Nephron progenitor cell (in vitro differentiated cells): ENCODE measurements around the gene INTS3.
"Not testable (repeated sequence)": the region's sequence is repeated elsewhere in the genome, so short reads cannot be mapped to it uniquely, and the experiment has no call there.

Source experiments
- DNase-seq: peaks from one replicate; pipeline ENCODE4 v3.0.0; 2021
- H3K27ac Mint-ChIP-seq: 2 replicates; pipeline ENCODE4 v1.8.0; 2021; ENCODE audit warnings: mild to moderate bottlenecking, moderate library complexity, mixed read lengths
- H3K27me3 Mint-ChIP-seq: 2 replicates; pipeline ENCODE4 v1.8.0; 2021; ENCODE audit warnings: mild to moderate bottlenecking, low read depth, mixed read lengths; ENCODE audit not compliant: poor library complexity
- H3K36me3 Mint-ChIP-seq: 2 replicates; pipeline ENCODE4 v1.8.0; 2021; ENCODE audit warnings: low read depth, mixed read lengths
- H3K4me1 Mint-ChIP-seq: 2 replicates; pipeline ENCODE4 v1.8.0; 2021; ENCODE audit warnings: mixed read lengths
- H3K4me3 Mint-ChIP-seq: 2 replicates; pipeline ENCODE4 v1.8.0; 2021; ENCODE audit warnings: mild to moderate bottlenecking, moderate library complexity, mixed read lengths
- H3K9me3 Mint-ChIP-seq: 2 replicates; pipeline ENCODE4 v1.8.0; 2021; ENCODE audit warnings: mild to moderate bottlenecking, moderate library complexity, mixed read lengths
- CTCF ChIP-seq: fragments of 200-600 bp; sonication (generic); IDR thresholded peaks from 2 replicates; pipeline ENCODE4 v1.5.0; 2021; ENCODE audit warnings: antibody characterized with exemption

The INTS3 gene

GRCh38 chr1:153760440-153760839 is 32.6 kb downstream of the INTS3 start:
- Mint-ChIP-seq H3K9me3 (no peaks in the 10 kb centered on the region), H3K4me3 (no peak overlapping the region), H3K4me1 (peaks cover 16% of the 10 kb centered on the region), H3K27ac (peak overlapping the region; percentile 36), H3K36me3 (peaks cover 76% of the 10 kb centered on the region), H3K27me3 (no peaks in the 10 kb centered on the region)
- no peak for TF ChIP-seq CTCF
- no peak for DNase-seq

GRCh38 chr1:153763365-153764225 is 35.7 kb downstream of the INTS3 start:
- TF ChIP-seq CTCF: no peak
- no peak overlapping the region for H3K4me3 Mint-ChIP-seq
- no peaks in the 10 kb centered on the region for H3K27me3 Mint-ChIP-seq
- peaks cover 82% of the 10 kb centered on the region for H3K36me3 Mint-ChIP-seq
- peak overlapping the region; percentile 94 for H3K27ac Mint-ChIP-seq
- no peaks in the 10 kb centered on the region for H3K9me3 Mint-ChIP-seq
- DNase-seq: no peak
- H3K4me1 Mint-ChIP-seq: peaks cover 8% of the 10 kb centered on the region

GRCh38 chr1:153764310-153764709 is 36.5 kb downstream of the INTS3 start:
- no peak overlapping the region for H3K4me3 Mint-ChIP-seq
- no peak overlapping the region for H3K27ac Mint-ChIP-seq
- H3K27me3 Mint-ChIP-seq: no peaks in the 10 kb centered on the region
- H3K9me3 Mint-ChIP-seq: no peaks in the 10 kb centered on the region
- no peak for TF ChIP-seq CTCF
- peaks cover 82% of the 10 kb centered on the region for H3K36me3 Mint-ChIP-seq
- peaks cover 6% of the 10 kb centered on the region for H3K4me1 Mint-ChIP-seq
- no peak for DNase-seq

GRCh38 chr1:153766663-153767062 is 38.8 kb downstream of the INTS3 start:
- H3K9me3 Mint-ChIP-seq, H3K27ac Mint-ChIP-seq, H3K27me3 Mint-ChIP-seq, H3K4me3 Mint-ChIP-seq, DNase-seq: not testable (repeated sequence)
- peaks cover 20% of the 10 kb centered on the region for H3K4me1 Mint-ChIP-seq
- H3K36me3 Mint-ChIP-seq: peaks cover 66% of the 10 kb centered on the region

- Mint-ChIP-seq H3K27me3 (peaks cover 4% of the 10 kb centered on the region), H3K36me3 (peaks cover 64% of the 10 kb centered on the region), H3K9me3 (no peaks in the 10 kb centered on the region), H3K4me3 (no peak overlapping the region), H3K4me1 (peaks cover 20% of the 10 kb centered on the region), H3K27ac (no peak overlapping the region)
- DNase-seq: no peak
- no peak for TF ChIP-seq CTCF
Observed at GRCh38 chr1:153767519-153767918, 39.7 kb downstream of the INTS3 start.

GRCh38 chr1:153768316-153769181 is 40.7 kb downstream of the INTS3 start:
- Mint-ChIP-seq H3K27me3 (peaks cover 4% of the 10 kb centered on the region), H3K4me3 (no peak overlapping the region), H3K36me3 (peaks cover 63% of the 10 kb centered on the region), H3K9me3 (no peaks in the 10 kb centered on the region), H3K4me1 (peaks cover 22% of the 10 kb centered on the region), H3K27ac (peak overlapping the region; percentile 81)
- no peak for TF ChIP-seq CTCF
- DNase-seq: no peak
